Right renal pelvis (tissue), 4 donors: ENCODE data around the gene CDS2. TPM values are rescaled to one million over a fixed set of nuclear protein-coding genes. Genes with fewer than 3 reads are reported as not detected.
A peak's percentile ranks its signal among the peaks of the same experiment; 100 is the strongest.

Source experiments
- DNase-seq, 4 donors: peaks; one replicate each; pipeline ENCODE4 v3.0.0-alpha.2; 2013; ENCODE audit warnings: low read depth in 4 of 4, low spot score in 3 of 4, missing footprints in 1 of 4
- polyA plus RNA-seq, 4 donors: library from polyadenylated mRNA; unstranded; fragments of 120-200 nt; gene quantifications; one replicate each; pipeline ENCODE4 v1.2.1, GENCODE V29; 2013; ENCODE audit not compliant: insufficient read length in 4 of 4

The CDS2 gene
- polyA plus RNA-seq, 4 donors: 35.1 to 44.2 (median 43.8) TPM

GRCh38 chr20:5118220-5119142, 8.3 kb upstream of the CDS2 start:
- no peak for DNase-seq

DNA sequence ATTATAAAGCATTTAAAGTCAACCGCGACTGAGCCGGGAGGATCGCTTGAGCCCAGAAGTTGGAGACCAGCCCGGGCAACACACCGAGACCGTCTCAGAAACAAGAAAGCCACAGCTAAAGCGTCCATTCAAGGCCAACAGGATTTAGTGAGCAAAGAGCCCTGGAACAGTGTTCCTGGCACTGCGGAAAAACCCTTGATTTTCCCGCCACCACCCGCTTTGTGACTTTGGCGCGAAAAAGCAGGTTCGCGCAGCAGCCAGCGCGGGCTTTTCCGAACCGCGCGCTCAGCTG, 7.7 kb upstream of the CDS2 start:
- no peak for DNase-seq

DNA sequence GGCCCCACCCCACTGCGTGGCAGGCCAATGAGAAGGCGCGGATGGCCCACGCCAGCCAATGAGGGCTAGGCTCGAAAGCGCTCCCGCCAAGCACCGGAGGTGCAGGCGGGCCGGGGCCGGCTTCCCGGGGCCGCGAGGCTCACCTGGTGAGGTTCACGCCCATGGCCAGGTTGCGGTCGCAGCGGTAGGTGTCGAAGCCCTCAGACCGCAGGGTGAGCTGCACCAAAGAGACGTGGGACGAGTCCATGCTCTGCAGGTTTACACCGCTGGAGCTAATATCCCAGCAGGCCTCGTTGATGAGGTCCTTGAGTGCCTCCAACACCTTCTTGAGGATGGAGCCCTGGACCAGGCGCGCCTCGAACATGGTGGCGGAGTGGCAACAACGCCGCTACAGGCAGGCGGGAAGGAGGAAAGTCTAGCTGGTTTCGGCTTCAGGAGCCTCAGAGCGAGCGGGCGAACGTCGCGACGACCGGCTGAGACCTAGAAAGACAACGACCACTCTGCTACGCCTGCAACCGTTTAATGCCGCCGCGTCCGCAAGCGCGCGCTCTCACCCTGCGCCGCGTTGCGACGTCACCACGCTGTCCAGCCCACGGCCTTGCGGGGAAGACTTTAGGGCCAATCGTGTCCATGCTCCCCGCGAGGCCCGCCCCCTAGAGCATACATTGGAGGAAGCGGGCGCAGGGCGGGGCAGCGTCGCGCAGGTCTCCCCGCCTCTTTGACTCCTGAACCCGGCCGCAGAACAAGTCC, 7.2 kb upstream of the CDS2 start, which contains the start of gene PCNA:
PCNA (minus strand) TSS at position 524 of the 750 bp plus-strand sequence; CDS start at position 364, 160 bp downstream.
- peak; percentile 89 to 92 (median 90) for DNase-seq

DNA sequence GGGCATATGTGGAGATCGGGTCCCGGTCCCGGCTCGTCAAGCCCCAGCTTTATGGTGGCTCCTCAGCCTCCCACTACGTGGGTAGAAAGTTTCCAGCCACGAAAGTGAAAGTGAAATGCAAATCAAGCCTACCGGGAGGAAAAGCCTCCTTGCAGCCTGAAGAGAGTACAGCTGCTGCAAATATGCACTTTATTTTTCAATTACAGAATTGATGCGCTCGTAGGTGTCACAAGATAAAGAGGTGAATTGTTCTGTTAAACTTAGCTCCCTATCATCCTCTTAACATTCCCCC, 6.7 kb upstream of the CDS2 start:
- no peak for DNase-seq

GRCh38 chr20:5122873-5123260, 3.9 kb upstream of the CDS2 start:
- no peak for DNase-seq

GRCh38 chr20:5127204-5127858, 523 bp downstream of the CDS2 start:
- peak in 3 of 4 donors; percentile 41 to 53 (median 45) for DNase-seq

- DNase-seq: no peak
Measured at GRCh38 chr20:5127859-5128424, 1.1 kb downstream of the CDS2 start.

- DNase-seq: no peak
Measured at GRCh38 chr20:5128886-5129285, 2.1 kb downstream of the CDS2 start.

DNA sequence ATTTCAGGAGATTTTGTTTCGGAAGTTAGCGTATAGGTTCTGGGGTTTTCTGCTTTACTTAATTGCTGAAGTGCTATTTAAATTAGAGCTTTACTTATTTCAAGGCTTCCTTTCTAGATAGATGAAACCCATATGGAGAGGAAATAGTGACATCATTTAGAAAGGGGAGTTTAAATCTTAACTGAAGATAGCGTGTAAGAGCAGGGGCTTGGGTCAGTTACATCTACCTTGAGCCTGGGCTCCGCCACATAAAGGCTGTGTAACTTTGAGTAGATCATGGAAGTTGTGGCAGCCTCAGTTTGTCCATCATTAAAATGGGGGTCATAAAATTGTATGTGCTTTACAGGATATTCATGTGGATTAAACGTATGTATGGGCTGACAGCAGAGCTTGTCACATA, 4.7 kb downstream of the CDS2 start:
- no peak for DNase-seq

DNA sequence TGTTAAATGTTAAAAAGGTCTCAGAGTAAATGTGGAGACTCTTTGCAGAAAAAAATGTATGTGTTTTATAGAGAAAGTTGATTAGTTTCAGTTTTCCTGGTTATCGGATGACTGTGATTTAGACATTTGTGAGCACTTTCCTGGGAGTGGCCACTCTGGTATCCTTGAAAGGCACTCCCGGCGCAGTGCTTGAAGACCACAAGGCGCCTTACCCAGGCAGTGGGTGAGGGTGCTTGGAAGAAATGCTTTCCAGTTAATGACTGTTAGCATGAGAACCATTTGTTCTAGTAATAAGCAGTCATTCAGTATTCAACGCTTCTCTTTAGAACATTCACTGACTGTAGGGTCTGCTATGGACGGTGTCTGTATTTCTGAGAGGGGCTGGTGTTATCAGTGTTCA, 7.2 kb downstream of the CDS2 start:
- no peak for DNase-seq

- DNase-seq: no peak
Measured at GRCh38 chr20:5135363-5136012, 8.7 kb downstream of the CDS2 start.

DNA sequence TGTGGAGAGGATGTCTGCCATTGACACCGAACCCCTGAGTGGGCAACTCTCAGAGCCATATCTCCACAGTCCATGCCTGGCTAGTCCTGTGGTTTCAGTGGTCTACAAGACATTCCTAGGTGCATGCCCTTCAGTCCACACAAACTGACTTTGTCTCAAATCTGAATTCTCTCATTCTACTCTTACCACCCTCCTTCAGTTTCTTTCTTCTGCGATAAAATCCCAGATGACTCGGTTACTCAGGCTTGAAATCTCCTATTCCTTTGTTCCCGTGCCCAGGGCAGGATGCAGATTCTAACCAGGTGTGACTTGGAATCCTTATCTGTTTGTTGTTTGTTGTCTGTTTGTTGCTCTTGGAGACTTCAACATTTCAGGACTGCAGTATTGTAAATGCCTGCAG, 9.3 kb downstream of the CDS2 start:
- no peak for DNase-seq

DNA sequence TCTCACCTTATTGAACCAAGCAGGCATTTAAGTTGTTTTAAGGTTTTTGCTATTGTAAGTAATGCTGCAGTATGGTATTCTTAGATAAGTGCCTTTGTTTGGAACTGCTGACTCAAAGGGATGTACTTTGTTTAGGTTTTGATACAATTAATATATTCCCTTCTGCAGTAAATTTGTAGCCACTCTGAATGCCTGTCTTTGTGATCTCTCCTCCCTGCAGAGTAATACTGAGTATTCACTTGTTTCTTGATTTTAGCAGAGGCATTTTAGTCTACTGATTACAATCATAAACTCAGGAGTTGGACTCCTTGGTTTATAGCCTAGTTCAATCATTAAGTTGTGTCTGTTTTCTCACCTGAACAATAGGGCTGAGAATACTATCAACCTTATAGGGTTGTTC, 13.4 kb downstream of the CDS2 start:
- no peak for DNase-seq

GRCh38 chr20:5141615-5142014, 14.8 kb downstream of the CDS2 start:
- DNase-seq: no peak

DNA sequence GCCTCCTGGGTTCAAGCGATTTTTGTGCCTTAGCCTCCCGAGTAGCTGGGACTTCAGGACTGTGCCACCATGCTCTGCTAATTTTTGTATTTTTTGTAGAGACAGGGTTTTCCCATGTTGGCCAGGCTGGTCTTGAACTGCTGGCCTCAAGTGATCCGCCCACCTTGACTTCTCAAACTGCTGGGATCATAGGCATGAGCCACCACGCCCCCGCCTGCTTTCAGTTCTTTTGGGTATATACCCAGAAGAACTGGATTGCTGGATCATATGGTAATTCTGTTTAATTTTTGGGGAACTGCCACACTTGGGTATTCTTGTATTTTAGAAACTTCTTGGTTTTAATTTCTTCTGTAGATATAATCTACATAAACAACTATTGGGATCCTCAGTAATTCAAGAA, 17.0 kb downstream of the CDS2 start:
- DNase-seq: no peak

DNA sequence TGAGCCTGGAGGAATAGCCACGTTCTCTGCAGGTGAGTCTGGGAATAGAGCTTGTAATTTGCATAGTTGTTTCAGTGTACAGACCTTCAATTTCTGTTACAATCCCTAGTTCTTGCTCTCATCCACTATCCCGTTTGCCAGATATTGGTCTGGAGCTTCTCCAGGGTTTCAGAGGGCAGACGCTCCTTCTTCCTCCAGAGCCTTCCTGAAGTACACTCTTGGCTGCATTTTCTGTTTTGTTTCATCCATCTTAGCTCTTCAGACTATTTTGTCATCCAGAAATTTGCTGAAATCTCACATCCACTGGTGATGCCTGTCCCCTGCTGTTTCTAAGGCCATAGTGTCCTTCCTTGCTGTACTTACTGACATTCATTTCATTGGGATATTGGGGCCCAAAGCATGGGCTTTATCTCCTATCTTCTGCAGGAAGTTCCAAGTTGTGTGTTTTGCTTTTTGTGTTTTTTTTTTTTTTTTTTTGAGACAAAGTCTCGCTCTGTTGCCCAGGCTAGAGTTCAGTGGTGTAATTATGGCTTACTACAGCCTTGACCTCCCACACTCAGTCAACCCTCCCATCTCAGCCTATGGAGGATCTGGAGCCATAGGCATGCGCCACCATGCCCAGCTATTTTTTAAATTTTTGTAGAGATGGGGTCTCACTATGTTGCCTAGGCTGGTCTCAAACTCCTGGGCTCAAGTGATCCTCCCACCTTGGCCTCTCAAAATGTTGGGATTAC, 18.7 kb downstream of the CDS2 start:
- DNase-seq: no peak

DNA sequence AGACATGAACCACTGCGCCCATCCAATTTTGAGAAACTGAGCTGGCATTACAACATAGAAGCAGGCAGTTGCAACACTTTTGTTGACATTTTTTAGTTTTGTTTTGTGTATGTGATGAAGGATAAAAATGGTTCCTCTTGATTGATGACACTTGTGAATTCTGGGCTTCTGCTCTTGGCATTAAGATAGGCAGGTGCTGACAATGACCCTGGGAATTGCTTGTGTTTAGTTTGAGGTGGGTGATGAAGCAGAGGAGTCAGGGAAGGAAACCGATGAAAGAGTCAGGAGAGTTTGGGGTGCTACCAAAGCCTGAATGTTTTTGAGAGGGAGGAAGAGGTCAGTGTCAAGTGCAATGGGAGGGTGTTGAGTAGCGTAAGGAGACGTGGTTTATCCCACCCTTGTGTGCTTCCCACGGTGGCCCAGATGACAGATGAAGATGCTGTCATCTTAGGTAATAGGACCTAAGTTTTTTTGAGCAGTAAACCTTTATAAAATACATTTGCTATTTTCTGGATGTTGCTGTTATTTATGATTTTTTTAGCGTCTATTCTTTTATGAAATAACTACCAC, 19.4 kb downstream of the CDS2 start:
- no peak for DNase-seq

GRCh38 chr20:5146871-5147592, 20.2 kb downstream of the CDS2 start:
- DNase-seq: no peak

GRCh38 chr20:5148581-5148980, 21.8 kb downstream of the CDS2 start:
- no peak for DNase-seq
